Body of pancreas (tissue), 4 donors: ENCODE measurements around the gene STAT1. TPM values are rescaled to one million over a fixed set of nuclear protein-coding genes. Genes with fewer than 3 reads are reported as not detected.
A peak's percentile ranks its signal among the peaks of the same experiment; 100 is the strongest.

ENCODE experiments used
- ATAC-seq: fragments of 150-250 bp; one replicate; pipeline ENCODE4 v1.9.1; 2016
- DNase-seq, 4 donors: peaks; one replicate each; pipeline ENCODE4 v3.0.0-alpha.2; 2019
- H3K27ac ChIP-seq, 4 donors: fragments of 200-600 bp; sonication (generic); 1 replicate in 3 of 4; 2 replicates in 1 of 4; pipeline versions ENCODE4 v1.5.1 to v1.6.1; 2016 to 2019; ENCODE audit warnings: mild to moderate bottlenecking in 1 of 4, mixed read lengths in 1 of 4, moderate library complexity in 1 of 4
- H3K27me3 ChIP-seq, 2 donors: fragments of 200-600 bp; sonication (generic); one replicate each; pipeline ENCODE4 v1.6.0; 2016; ENCODE audit warnings: mild to moderate bottlenecking in 1 of 2
- H3K36me3 ChIP-seq, 2 donors: fragments of 200-600 bp; sonication (generic); replicated peaks in 1 of 2; 2 replicates each; pipeline ENCODE4 v1.5.1; 2016; ENCODE audit warnings: low read depth in 2 of 2; ENCODE audit not compliant: insufficient read depth in 1 of 2
- H3K4me1 ChIP-seq: fragments of 200-600 bp; sonication (generic); one replicate; pipeline ENCODE4 v1.6.0; 2016
- H3K4me3 ChIP-seq, 2 donors: fragments of 200-600 bp; sonication (generic); 1 replicate in 1 of 2; 2 replicates in 1 of 2; pipeline ENCODE4 v1.5.1; 2016 to 2019
- H3K9me3 ChIP-seq, 3 donors: fragments of 200-600 bp; sonication (generic); 1 replicate in 2 of 3; 2 replicates in 1 of 3; pipeline ENCODE4 v1.5.1; 2016
- CTCF ChIP-seq, 7 experiments: fragments of 450-650 bp in 4 of 7; fragments of 200-600 bp in 3 of 7; sonication (generic) in 3 of 7; IDR thresholded peaks; one replicate each; pipeline ENCODE4 v1.5.1; 2016 to 2019; ENCODE audit warnings: antibody characterized with exemption in 7 of 7
- POLR2A ChIP-seq, 3 donors: fragments of 450-650 bp; IDR thresholded peaks; one replicate each; pipeline ENCODE4 v1.6.1; 2016; ENCODE audit warnings: antibody characterized with exemption in 3 of 3, mild to moderate bottlenecking in 2 of 3
- WGBS, 2 donors: methylation state at CpG; one replicate each; pipeline ENCODE4 v1.1.5; 2017; 5-methylcytosine and 5-hydroxymethylcytosine counted together
- intact Hi-C: fragments of 100-400 bp; cut with DNase I; formaldehyde crosslinking; loops from one replicate; pipeline ENCODE4 v1.15.1; 2023
- total RNA-seq, 2 donors: library from RNA; depleted of rRNA; stranded (reverse); fragments of >200 nt; gene quantifications; one replicate each; pipeline ENCODE4 v1.1.0, GENCODE V29; 2016

STAT1 gene
- total RNA-seq = 10 to 100 TPM; 30.1 to 56.4 TPM

GRCh38 chr2:191013932-191014652 lies at the start of gene STAT1:
Gene STAT1, minus strand, starts transcription at chr2:191014171. Its CDS starts 4,168 bp downstream, at chr2:191010003.
- no peaks in the 10 kb centered on the region for H3K36me3 ChIP-seq
- H3K27ac ChIP-seq = peak within 1 kb of the TSS; percentile 91 to 99 (median 92)
- WGBS, 2 donors = 1% methylated on average over 21 to 68 of the region's 68 CpGs
- intact Hi-C loops = no loop called here
- no peaks in the 10 kb centered on the region for H3K27me3 ChIP-seq
- peak in 4 of 7 experiments; percentile 12 to 35 (median 32) for TF ChIP-seq CTCF (IDR thresholded peaks at IDR 0.05)
- peak; percentile 81 to 94 (median 91) for TF ChIP-seq POLR2A (IDR thresholded peaks at IDR 0.05)
- H3K4me1 ChIP-seq = peaks cover 33% of the 10 kb centered on the region
- H3K9me3 ChIP-seq = no peaks in the 10 kb centered on the region
- peak; percentile 92 to 95 (median 94) for DNase-seq
- ATAC-seq = peak; percentile 97
- H3K4me3 ChIP-seq = peak within 1 kb of the TSS; percentile 75 to 91

- 88 to 97% methylated on average over 1 of the region's 1 CpG for WGBS, 2 donors
Measured at GRCh38 chr2:191063584-191063983, 49.6 kb upstream of the STAT1 start.

GRCh38 chr2:191061381-191061980 lies 47.5 kb upstream of the STAT1 start:
- no peak for ATAC-seq
- Histone ChIP-seq H3K4me3 (no peak overlapping the region), H3K27me3 (no peaks in the 10 kb centered on the region)

More at GRCh38 chr2:191063584-191063983, 49.6 kb upstream of the STAT1 start:
- intact Hi-C loops = no loop called here
- H3K9me3 ChIP-seq = no peaks in the 10 kb centered on the region
- no peak for DNase-seq
- no peak for ATAC-seq
- no peaks in the 10 kb centered on the region for H3K4me1 ChIP-seq
- no peak overlapping the region for H3K27ac ChIP-seq
- TF ChIP-seq POLR2A (IDR thresholded peaks at IDR 0.05) (no peak), CTCF (IDR thresholded peaks at IDR 0.05) (no peak)
- no peaks in the 10 kb centered on the region for H3K27me3 ChIP-seq
- H3K4me3 ChIP-seq = no peak overlapping the region
- H3K36me3 ChIP-seq = no peaks in the 10 kb centered on the region

GRCh38 chr2:191059308-191059707 lies 45.3 kb upstream of the STAT1 start:
- H3K9me3 ChIP-seq = no peaks in the 10 kb centered on the region
- no peaks in the 10 kb centered on the region for H3K4me1 ChIP-seq
- no peak overlapping the region for H3K4me3 ChIP-seq
- 57 to 81% methylated on average over 3 of the region's 3 CpGs for WGBS, 2 donors
- no peak for ATAC-seq
- intact Hi-C loops = no loop called here
- H3K27ac ChIP-seq = no peak overlapping the region
- TF ChIP-seq POLR2A (IDR thresholded peaks at IDR 0.05) (no peak), CTCF (IDR thresholded peaks at IDR 0.05) (no peak)
- no peaks in the 10 kb centered on the region for H3K27me3 ChIP-seq
- DNase-seq = no peak
- H3K36me3 ChIP-seq = no peaks in the 10 kb centered on the region

More at GRCh38 chr2:191061381-191061980, 47.5 kb upstream of the STAT1 start:
- DNase-seq = no peak
- no peak for TF ChIP-seq POLR2A (IDR thresholded peaks at IDR 0.05)
- no peak for TF ChIP-seq CTCF (IDR thresholded peaks at IDR 0.05)
- intact Hi-C loops = no loop called here
- Histone ChIP-seq H3K36me3 (no peaks in the 10 kb centered on the region), H3K27ac (no peak overlapping the region), H3K9me3 (no peaks in the 10 kb centered on the region), H3K4me1 (no peaks in the 10 kb centered on the region)
- 82 to 87% methylated on average over 4 of the region's 4 CpGs for WGBS, 2 donors
